Ectodermal cell (in vitro differentiated cells): Measurements from ENCODE around the gene TLE4.

Source experiments
- H3K27ac ChIP-seq: 2 replicates; pipeline ENCODE4 v1.7.0; 2013; ENCODE audit warnings: mild to moderate bottlenecking, low read depth, low read length; ENCODE audit not compliant: insufficient read depth, poor library complexity, severe bottlenecking
- H3K27me3 ChIP-seq: 2 replicates; pipeline ENCODE4 v1.7.0; 2013; ENCODE audit warnings: mild to moderate bottlenecking, low read length; ENCODE audit not compliant: insufficient read depth, control insufficient read depth, poor library complexity, severe bottlenecking
- H3K36me3 ChIP-seq: one replicate; pipeline ENCODE4 v1.7.0; 2013; ENCODE audit warnings: low read length; ENCODE audit not compliant: control insufficient read depth, insufficient read depth
- H3K4me1 ChIP-seq: one replicate; pipeline ENCODE4 v1.7.0; 2013; ENCODE audit warnings: low read length; ENCODE audit not compliant: control insufficient read depth, insufficient read depth
- H3K4me3 ChIP-seq: 2 replicates; pipeline ENCODE4 v1.7.0; 2013; ENCODE audit warnings: low read depth, low read length, control low read depth; ENCODE audit not compliant: insufficient read depth
- H3K9me3 ChIP-seq: 2 replicates; pipeline ENCODE4 v1.7.0; 2013; ENCODE audit warnings: mild to moderate bottlenecking, low read length, moderate library complexity; ENCODE audit not compliant: control insufficient read depth
- WGBS, 2 experiments: methylation state at CpG; one replicate each; pipeline ENCODE4 v1.1.7; 2013; ENCODE audit warnings: missing lambda C conversion rate in 2 of 2; 5-methylcytosine and 5-hydroxymethylcytosine counted together

TLE4 gene

GRCh38 chr9:79555474-79556089 lies 16.2 kb upstream of the TLE4 start:
- no peak overlapping the region for H3K4me3 ChIP-seq
- H3K36me3 ChIP-seq, result no peaks in the 10 kb centered on the region
- H3K27ac ChIP-seq, result no peak overlapping the region
- 93% methylated on average over 5 of the region's 5 CpGs for WGBS, 2 experiments
- H3K4me1 ChIP-seq, result peaks cover 7% of the 10 kb centered on the region
- H3K9me3 ChIP-seq, result no peaks in the 10 kb centered on the region
- H3K27me3 ChIP-seq, result no peaks in the 10 kb centered on the region

- Histone ChIP-seq H3K27me3 (no peaks in the 10 kb centered on the region), H3K9me3 (no peaks in the 10 kb centered on the region), H3K4me3 (no peak overlapping the region), H3K36me3 (no peaks in the 10 kb centered on the region), H3K4me1 (peaks cover 7% of the 10 kb centered on the region), H3K27ac (no peak overlapping the region)
- WGBS, 2 experiments, result 79% methylated on average over 3 of the region's 3 CpGs
These were observed 12.1 kb upstream of the TLE4 start for GRCh38 chr9:79559495-79560181.

GRCh38 chr9:79562749-79563386 lies 8.9 kb upstream of the TLE4 start:
- Histone ChIP-seq H3K27me3 (no peaks in the 10 kb centered on the region), H3K4me3 (no peak overlapping the region), H3K4me1 (peaks cover 7% of the 10 kb centered on the region), H3K27ac (no peak overlapping the region), H3K36me3 (no peaks in the 10 kb centered on the region), H3K9me3 (no peaks in the 10 kb centered on the region)
- 92 to 94% methylated on average over 4 to 5 of the region's 5 CpGs for WGBS, 2 experiments

DNA sequence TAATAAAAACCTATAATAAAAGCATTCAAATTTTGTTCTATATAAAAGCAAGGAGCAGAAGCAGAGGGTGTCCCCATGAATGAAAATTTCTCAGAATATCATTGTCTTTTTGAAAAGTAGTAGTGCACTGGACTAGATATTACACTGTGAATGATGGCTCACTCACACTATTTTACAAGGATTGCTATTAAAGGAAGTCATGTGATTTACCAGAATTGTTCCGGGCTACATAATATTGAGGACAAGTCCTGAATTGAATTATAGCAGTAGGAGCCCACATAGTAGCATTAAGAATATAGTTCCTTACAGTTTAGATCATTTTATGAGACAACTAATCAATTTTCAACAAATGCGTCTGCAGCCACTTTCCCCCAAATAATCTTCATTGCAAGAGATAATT lies 7.7 kb upstream of the TLE4 start:
- Histone ChIP-seq H3K4me3 (no peak overlapping the region), H3K4me1 (peaks cover 7% of the 10 kb centered on the region), H3K27me3 (no peaks in the 10 kb centered on the region), H3K27ac (no peak overlapping the region), H3K36me3 (no peaks in the 10 kb centered on the region), H3K9me3 (no peaks in the 10 kb centered on the region)
- WGBS, 2 experiments, result 82 to 91% methylated on average over 1 of the region's 2 CpGs

DNA sequence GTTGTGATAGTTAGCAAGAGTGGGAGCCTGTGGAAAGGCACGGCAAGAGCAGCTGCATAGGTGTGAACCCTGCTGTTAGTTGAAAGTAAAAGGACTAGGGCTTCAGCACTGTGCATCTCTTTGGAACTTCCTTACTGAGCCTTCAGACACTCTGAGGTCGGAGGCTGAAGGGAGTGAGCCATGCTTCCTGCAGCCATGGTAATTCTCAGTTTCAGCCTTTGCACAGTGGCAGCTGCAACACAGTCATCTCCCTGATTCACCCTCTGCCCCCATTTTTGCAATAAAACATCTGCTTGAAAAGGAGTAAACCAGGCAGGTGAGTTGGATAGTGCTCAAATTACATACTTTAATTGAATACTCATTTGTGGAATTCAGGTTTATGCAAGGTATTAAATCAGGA lies 6.5 kb upstream of the TLE4 start:
- Histone ChIP-seq H3K27ac (no peak overlapping the region), H3K27me3 (peaks cover 6% of the 10 kb centered on the region), H3K4me1 (no peaks in the 10 kb centered on the region), H3K9me3 (no peaks in the 10 kb centered on the region), H3K36me3 (no peaks in the 10 kb centered on the region), H3K4me3 (no peak overlapping the region)
- WGBS, 2 experiments, result 83 to 96% methylated on average over 2 of the region's 2 CpGs

DNA sequence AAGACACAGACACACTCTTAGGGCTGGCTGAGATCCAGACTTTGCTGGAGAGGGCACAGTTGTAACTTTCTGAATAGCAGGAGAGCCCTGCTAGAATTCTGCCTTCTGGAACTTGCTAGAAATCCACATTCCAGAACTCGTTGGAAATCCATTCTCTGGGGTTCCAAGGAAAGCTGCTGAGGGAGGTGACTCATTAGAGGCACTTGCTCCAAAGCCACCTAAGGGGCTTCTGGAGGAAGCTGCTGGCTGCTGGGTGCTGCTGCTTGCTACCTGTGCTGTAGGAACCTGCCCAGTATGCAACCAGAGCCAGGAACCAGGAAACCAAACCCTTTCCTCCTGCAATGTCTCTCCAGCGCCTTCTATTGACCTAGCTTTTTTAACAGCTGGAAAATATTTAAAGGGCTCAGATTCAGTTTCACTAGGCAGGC lies 4.1 kb upstream of the TLE4 start:
- Histone ChIP-seq H3K27me3 (peaks cover 8% of the 10 kb centered on the region), H3K27ac (no peak overlapping the region), H3K4me1 (no peaks in the 10 kb centered on the region), H3K36me3 (no peaks in the 10 kb centered on the region), H3K4me3 (no peak overlapping the region), H3K9me3 (no peaks in the 10 kb centered on the region)
- 90 to 98% methylated on average over 2 of the region's 2 CpGs for WGBS, 2 experiments

GRCh38 chr9:79568337-79569101 lies 3.2 kb upstream of the TLE4 start:
- WGBS, 2 experiments, result 91% methylated on average over 7 of the region's 7 CpGs
- H3K9me3 ChIP-seq, result no peaks in the 10 kb centered on the region
- no peak overlapping the region for H3K27ac ChIP-seq
- peaks cover 8% of the 10 kb centered on the region for H3K27me3 ChIP-seq
- H3K36me3 ChIP-seq, result no peaks in the 10 kb centered on the region
- H3K4me1 ChIP-seq, result no peaks in the 10 kb centered on the region
- H3K4me3 ChIP-seq, result no peak overlapping the region

GRCh38 chr9:79569814-79570447 lies 1.8 kb upstream of the TLE4 start:
- Histone ChIP-seq H3K9me3 (no peaks in the 10 kb centered on the region), H3K36me3 (no peaks in the 10 kb centered on the region), H3K4me1 (no peaks in the 10 kb centered on the region), H3K27me3 (peaks cover 8% of the 10 kb centered on the region), H3K27ac (no peak overlapping the region), H3K4me3 (peak overlapping the region; percentile 57)
- 15 to 16% methylated on average over 18 of the region's 18 CpGs for WGBS, 2 experiments

- Histone ChIP-seq H3K36me3 (no peaks in the 10 kb centered on the region), H3K27ac (peak overlapping the region; percentile 95), H3K4me3 (peak overlapping the region; percentile 57), H3K4me1 (no peaks in the 10 kb centered on the region), H3K9me3 (no peaks in the 10 kb centered on the region), H3K27me3 (peaks cover 8% of the 10 kb centered on the region)
- WGBS, 2 experiments, result 0% methylated on average over 69 of the region's 69 CpGs
These were observed 1.1 kb upstream of the TLE4 start for GRCh38 chr9:79570448-79571308.
